HEK293 (cell line): ENCODE measurements around the gene M1AP.

Experiments
- ZNF24 ChIP-seq: fragments of 450-650 bp; formaldehyde crosslinking; IDR thresholded peaks from 2 replicates; pipeline ENCODE4 v1.5.1; 2016; ENCODE audit warnings: missing biosample characterization, missing genetic modification characterization
- ZNF664 ChIP-seq: fragments of 450-650 bp; formaldehyde crosslinking; IDR thresholded peaks from 2 replicates; pipeline ENCODE4 v1.5.1; 2016; ENCODE audit warnings: missing biosample characterization, missing genetic modification characterization
- ZNF677 ChIP-seq: fragments of 450-650 bp; IDR thresholded peaks from 2 replicates; pipeline ENCODE4 v1.5.0; 2018; ENCODE audit warnings: missing biosample characterization, mild to moderate bottlenecking, missing genetic modification characterization, moderate library complexity
- ZNF776 ChIP-seq: fragments of 450-650 bp; formaldehyde crosslinking; IDR thresholded peaks from 2 replicates; pipeline ENCODE4 v1.5.0; 2017; ENCODE audit warnings: missing biosample characterization, missing genetic modification characterization, borderline replicate concordance
- TF ChIP-seq, protein P1 (sequence below): fragments of 450-650 bp; formaldehyde crosslinking; IDR thresholded peaks from 2 replicates; pipeline ENCODE4 v1.5.1; 2016; ENCODE audit warnings: missing biosample characterization, missing genetic modification characterization
- TF ChIP-seq, protein P2 (sequence below): fragments of 450-650 bp; formaldehyde crosslinking; IDR thresholded peaks from 2 replicates; pipeline ENCODE4 v1.5.1; 2016; ENCODE audit warnings: missing biosample characterization, missing genetic modification characterization, low read depth
- TF ChIP-seq, protein P3 (sequence below): fragments of 450-650 bp; formaldehyde crosslinking; IDR thresholded peaks from 2 replicates; pipeline ENCODE4 v1.5.1; 2016; ENCODE audit warnings: missing biosample characterization, missing genetic modification characterization, borderline replicate concordance
- TF ChIP-seq, protein P4 (sequence below): fragments of 450-650 bp; formaldehyde crosslinking; IDR thresholded peaks from 2 replicates; pipeline ENCODE4 v1.5.1; 2016; ENCODE audit warnings: missing biosample characterization, missing genetic modification characterization

- TF ChIP-seq, protein P1, sequence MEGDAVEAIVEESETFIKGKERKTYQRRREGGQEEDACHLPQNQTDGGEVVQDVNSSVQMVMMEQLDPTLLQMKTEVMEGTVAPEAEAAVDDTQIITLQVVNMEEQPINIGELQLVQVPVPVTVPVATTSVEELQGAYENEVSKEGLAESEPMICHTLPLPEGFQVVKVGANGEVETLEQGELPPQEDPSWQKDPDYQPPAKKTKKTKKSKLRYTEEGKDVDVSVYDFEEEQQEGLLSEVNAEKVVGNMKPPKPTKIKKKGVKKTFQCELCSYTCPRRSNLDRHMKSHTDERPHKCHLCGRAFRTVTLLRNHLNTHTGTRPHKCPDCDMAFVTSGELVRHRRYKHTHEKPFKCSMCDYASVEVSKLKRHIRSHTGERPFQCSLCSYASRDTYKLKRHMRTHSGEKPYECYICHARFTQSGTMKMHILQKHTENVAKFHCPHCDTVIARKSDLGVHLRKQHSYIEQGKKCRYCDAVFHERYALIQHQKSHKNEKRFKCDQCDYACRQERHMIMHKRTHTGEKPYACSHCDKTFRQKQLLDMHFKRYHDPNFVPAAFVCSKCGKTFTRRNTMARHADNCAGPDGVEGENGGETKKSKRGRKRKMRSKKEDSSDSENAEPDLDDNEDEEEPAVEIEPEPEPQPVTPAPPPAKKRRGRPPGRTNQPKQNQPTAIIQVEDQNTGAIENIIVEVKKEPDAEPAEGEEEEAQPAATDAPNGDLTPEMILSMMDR (tag by site-specific recombination): no peak
- TF ChIP-seq ZNF664 (no peak), ZNF677 (tag by site-specific recombination) (no peak), ZNF776 (no peak), ZNF24 (no peak)
- TF ChIP-seq, protein P2, sequence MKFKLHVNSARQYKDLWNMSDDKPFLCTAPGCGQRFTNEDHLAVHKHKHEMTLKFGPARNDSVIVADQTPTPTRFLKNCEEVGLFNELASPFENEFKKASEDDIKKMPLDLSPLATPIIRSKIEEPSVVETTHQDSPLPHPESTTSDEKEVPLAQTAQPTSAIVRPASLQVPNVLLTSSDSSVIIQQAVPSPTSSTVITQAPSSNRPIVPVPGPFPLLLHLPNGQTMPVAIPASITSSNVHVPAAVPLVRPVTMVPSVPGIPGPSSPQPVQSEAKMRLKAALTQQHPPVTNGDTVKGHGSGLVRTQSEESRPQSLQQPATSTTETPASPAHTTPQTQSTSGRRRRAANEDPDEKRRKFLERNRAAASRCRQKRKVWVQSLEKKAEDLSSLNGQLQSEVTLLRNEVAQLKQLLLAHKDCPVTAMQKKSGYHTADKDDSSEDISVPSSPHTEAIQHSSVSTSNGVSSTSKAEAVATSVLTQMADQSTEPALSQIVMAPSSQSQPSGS (tag by site-specific recombination): no peak
- TF ChIP-seq, protein P3, sequence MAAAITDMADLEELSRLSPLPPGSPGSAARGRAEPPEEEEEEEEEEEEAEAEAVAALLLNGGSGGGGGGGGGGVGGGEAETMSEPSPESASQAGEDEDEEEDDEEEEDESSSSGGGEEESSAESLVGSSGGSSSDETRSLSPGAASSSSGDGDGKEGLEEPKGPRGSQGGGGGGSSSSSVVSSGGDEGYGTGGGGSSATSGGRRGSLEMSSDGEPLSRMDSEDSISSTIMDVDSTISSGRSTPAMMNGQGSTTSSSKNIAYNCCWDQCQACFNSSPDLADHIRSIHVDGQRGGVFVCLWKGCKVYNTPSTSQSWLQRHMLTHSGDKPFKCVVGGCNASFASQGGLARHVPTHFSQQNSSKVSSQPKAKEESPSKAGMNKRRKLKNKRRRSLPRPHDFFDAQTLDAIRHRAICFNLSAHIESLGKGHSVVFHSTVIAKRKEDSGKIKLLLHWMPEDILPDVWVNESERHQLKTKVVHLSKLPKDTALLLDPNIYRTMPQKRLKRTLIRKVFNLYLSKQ (tag by site-specific recombination): no peak
- TF ChIP-seq, protein P4, sequence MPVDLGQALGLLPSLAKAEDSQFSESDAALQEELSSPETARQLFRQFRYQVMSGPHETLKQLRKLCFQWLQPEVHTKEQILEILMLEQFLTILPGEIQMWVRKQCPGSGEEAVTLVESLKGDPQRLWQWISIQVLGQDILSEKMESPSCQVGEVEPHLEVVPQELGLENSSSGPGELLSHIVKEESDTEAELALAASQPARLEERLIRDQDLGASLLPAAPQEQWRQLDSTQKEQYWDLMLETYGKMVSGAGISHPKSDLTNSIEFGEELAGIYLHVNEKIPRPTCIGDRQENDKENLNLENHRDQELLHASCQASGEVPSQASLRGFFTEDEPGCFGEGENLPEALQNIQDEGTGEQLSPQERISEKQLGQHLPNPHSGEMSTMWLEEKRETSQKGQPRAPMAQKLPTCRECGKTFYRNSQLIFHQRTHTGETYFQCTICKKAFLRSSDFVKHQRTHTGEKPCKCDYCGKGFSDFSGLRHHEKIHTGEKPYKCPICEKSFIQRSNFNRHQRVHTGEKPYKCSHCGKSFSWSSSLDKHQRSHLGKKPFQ (tag by site-specific recombination): no peak
Observed at GRCh38 chr2:74573747-74574562, 74.2 kb downstream of the M1AP start.
